CD1c-positive myeloid dendritic cell (primary cell): ENCODE results near the gene CDH4.

Experiments used
- DNase-seq: peaks from one replicate; pipeline ENCODE4 v3.0.0-alpha.2; 2016; ENCODE audit errors: extremely low spot score

CDH4 gene

DNA sequence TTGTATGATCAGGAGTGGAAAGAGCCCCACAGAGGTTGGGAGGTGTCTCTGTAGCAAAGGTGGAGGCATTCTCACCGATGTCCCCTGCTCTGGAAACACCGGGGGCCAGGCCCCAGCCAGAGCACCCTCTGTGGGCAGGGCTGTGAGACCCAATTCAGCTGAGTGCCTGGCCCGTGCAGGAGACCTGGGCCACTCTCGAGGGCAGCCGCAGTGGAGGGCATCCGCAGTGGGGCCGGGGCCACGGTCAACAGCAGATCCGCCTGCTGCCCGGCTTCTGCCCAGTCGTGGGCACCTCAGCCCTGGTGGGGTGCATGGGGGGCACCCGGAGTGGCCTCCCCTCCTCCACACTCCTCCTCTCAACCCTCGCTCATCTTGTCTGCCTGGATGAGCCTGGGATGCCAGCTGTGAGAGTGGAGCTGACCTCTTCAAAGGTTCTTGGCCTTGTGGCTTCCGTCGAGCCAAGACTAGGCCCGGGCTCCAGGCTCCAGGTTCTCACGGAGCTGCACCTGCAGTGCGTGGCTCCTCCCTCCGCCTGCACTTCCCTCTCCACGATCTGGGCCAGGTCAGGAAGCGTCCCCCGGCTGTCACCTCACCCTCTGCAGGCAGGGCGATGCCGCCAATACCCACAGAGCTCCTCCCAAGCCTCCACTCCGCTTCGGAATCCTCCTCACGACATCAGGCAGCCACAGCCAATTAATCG lies 678.9 kb downstream of the CDH4 start:
- DNase-seq = no peak

DNA sequence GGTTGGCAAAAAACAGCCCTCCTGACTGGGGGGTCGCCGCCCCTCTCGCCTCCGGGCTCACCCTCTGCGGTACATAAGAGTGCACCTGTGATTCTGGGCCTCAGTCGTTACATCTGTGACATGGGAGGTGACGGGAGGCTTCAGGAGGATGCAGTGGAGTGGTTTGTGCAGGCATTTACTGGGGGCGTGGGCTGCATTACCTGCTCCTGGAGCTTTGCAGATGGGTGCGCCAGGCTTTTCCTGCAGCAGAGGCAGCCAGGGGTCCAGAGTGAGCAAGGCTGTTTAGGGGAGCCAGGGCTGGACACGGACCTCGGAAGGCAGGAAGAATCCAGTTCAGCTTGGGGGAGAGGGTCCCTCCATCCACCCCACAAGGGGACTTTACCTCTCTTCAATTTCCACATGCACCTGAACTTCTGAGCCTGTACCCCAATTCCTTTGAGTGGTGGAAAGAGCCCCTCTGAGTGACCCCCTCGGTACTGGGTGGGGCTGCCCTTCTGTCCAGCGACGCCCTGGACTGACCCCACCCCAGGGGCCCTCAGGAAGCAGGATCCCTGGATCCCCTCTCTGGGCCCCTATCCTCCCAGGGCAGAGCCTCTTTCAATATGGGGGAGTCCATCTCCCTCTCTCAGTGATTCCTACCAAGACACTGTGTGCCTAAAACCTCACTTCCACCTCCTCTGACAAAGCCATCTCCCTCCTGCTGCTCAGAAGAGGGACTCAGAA lies 679.6 kb downstream of the CDH4 start:
- DNase-seq = no peak

DNA sequence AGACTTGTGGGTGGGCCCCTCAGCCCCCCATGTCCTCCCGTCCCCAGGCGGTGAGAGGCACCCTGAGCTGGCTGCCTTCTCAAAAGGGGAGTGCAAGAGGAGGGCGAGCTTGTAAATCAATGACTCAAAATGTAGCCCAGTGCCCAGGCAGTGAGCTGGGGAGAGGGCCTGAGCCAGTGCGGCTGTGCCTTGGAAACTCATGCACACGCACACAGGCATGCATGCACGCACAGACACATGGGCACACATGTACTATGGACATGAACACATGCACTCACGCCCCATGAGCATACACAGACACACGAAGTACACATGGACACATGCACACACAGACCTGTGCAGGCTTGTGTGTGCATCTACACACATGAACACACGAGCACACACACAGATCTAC lies 680.1 kb downstream of the CDH4 start:
- DNase-seq = no peak

DNA sequence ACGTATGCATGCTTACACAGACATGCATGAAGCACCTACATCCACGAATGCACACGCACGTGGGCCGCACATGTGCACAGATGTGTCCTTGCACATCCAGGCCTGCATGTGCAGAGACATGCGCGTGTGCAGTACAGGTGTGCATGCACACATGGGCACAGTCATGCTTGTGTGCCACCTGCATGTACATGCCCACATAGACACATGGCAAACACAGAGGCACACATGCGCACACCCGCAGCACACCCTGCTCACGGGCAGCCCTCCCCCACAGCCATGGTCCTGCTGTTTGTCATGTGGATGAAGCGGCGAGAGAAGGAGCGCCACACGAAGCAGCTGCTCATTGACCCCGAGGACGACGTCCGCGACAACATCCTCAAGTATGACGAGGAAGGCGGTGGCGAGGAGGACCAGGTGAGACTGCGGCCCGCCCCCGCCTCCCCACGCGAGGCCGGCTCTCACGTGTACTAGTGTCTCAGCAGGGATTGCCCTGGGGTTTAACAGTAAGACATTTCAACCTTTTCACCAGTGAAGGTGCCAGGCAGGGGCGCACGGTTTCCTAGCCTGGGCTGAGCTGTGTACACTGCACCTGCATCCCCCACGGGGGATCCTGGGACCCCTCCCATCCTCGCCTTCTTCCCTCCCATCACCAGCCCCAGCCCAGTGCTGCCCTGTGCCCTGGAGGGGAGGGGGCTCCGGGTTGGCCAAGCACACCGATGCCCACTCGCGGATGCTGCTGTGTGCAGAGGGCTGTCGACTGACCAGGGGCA lies 680.8 kb downstream of the CDH4 start:
- no peak for DNase-seq

DNA sequence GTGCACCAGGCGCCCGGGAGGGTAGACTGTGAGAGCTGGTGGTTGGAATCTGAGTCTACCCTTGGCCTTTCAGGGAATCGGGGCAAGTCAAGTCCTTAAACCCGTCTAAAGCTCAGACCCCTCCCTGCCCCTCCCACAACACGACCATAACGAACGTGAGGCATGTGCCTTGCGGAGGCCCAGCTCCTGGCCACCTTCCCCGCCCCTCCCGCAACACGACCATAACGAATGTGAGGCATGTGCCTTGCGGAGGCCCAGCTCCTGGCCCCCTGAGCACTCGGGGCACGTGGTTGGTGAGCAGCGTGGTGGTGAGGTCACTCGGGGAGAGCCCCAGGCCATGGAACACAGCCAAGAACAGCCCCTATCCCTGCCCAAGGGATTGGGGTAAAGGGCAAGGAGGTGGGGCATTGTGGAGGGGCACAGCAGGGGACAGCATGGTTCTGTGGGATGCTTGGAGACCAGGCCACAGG lies 681.5 kb downstream of the CDH4 start:
- DNase-seq = no peak

DNA sequence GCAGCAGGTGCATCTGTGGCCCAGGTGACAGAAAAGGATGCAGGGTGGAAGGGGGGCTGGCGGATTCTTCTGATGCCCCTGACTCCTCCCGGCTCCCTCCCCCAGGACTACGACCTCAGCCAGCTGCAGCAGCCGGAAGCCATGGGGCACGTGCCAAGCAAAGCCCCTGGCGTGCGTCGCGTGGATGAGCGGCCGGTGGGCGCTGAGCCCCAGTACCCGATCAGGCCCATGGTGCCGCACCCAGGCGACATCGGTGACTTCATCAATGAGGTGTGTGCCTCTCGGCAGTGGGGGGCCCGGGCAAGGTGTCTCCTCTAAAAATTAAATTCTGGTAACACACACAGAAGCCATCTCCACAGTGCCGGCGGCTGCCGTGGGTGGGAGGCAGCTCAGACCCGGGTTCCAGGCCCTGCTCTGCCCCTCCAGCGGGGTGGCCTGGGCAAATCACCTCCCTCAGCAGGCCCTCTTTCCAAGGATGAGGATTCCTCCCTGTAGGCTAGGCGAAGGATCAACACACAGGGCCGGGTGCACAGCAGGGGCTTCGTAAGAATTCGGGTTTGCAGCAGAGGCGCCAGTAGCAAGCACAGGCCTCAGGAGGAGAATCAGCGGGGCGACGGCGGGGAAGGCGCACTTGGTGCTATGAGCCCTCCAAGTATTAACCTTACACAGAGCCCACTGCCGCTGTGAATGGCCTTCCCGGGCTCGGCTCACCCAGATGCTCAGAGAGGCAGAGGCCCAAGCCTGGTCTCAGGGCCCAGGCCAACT lies 682.1 kb downstream of the CDH4 start:
- DNase-seq = no peak

DNA sequence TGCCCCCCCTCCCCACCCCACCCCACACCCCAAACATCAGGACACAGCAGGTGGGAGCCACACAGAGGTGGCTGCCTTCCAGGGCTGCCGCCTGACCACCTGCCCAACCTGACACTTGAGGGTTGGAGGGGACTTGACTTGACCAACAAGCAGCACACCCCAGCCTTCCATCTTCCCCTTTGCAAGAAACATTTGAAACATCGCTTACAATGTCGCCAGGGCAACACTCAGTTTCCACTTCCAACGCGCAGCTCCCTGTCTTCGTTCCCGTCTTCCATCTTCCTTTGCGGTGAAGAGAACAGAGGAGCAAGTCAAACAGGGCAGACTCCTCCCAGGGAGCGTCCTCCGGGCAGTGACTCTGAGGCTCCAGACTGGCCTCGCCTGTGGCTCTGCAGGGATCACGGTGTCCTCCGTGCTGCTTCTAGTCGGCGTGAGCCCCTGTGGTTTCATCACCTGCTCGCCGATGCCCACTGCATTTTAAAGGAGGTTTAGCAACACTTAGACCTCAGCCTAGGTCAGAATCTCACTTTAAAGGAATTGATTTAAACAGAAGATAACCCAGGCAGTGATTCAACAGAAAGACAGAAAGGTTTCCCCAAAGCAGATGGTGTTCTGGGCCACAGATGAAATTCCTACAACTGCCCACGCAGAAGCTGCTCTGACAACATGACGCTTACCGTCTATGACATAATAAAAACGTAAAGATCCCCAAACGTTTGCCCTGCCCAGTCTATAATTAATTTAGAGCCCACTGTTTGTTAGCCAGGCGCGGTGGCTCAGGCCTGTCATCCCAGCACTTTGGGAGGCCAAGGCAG lies 682.9 kb downstream of the CDH4 start:
- DNase-seq = no peak

DNA sequence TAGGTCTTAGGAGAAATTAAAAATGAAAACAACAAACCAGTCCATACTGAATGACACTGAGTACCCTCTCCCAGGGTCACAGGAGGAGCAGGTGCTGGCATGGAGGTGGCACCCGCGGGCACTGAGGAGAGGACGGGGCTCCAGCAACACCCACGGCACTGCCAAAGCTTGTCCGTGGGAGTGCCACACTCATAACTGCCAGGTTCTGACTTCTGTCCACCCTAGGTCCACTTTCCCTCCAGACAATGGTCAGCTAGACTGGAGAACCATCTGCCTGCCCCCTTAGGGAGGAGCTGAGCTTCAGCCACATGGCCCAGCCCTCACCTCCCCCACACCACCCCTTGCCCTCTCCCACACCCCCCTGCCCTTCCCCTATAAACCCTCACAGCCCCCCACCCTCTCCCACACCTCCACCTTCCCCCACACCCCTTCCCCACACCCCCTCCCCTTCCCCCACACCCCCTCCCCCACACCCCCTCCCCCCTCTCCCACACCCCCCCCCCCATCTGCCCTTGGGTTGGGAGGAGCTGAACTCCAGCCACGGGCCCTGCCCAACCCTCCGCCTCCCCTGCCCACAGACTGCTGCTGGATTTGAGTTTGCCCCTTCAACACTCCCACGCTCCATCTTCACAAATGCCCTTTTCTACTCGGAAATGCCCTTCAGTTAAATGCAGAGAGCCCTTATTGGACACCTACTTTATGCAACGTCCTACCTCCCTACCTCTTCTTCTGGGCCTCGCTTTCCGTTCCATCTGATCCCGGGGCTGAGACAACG lies 684.1 kb downstream of the CDH4 start:
- no peak for DNase-seq

DNA sequence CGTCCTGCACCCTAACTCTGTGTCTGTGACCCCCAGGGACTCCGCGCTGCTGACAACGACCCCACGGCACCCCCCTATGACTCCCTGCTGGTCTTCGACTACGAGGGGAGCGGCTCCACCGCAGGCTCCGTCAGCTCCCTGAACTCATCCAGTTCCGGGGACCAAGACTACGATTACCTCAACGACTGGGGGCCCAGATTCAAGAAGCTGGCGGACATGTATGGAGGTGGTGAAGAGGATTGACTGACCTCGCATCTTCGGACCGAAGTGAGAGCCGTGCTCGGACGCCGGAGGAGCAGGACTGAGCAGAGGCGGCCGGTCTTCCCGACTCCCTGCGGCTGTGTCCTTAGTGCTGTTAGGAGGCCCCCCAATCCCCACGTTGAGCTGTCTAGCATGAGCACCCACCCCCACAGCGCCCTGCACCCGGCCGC lies 684.7 kb downstream of the CDH4 start:
- DNase-seq = no peak

DNA sequence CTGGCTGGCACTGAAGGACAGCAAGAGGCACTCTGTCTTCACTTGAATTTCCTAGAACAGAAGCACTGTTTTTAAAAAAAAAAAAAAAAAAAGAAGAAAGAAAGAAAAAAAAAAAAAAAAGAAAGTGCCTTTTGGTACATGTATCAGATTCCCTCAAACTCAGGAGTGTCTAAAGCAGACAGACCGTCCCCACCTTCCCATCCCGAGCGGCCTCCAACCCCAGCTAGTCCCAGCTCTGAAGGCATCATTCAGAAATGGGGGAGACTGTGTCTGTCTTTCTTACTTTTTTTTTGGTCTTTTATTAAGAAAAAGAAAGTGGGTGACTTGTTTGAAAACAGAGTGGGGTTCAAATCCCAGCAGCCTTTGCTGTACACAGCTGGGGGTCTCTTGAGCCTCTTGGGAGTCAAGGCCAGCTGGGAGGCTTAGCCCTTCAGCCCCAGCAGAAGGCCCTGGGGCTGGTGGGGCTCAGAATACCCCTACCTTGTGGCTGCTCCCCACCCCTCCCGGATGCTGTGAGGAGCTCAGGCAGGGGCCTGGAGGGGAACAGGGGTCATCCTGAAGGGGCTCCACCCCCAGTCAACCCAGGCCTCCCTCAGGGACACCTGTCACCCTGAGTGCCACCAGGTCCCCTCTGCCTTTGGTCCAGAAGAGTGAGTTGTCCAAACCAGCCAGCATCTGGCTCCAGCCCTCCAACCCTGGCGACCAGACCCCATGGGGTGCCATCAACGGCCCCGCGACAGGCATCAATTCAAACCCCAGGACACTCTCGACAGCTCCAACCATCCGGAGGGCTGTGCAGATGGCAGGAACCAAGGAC lies 685.3 kb downstream of the CDH4 start:
- no peak for DNase-seq

DNA sequence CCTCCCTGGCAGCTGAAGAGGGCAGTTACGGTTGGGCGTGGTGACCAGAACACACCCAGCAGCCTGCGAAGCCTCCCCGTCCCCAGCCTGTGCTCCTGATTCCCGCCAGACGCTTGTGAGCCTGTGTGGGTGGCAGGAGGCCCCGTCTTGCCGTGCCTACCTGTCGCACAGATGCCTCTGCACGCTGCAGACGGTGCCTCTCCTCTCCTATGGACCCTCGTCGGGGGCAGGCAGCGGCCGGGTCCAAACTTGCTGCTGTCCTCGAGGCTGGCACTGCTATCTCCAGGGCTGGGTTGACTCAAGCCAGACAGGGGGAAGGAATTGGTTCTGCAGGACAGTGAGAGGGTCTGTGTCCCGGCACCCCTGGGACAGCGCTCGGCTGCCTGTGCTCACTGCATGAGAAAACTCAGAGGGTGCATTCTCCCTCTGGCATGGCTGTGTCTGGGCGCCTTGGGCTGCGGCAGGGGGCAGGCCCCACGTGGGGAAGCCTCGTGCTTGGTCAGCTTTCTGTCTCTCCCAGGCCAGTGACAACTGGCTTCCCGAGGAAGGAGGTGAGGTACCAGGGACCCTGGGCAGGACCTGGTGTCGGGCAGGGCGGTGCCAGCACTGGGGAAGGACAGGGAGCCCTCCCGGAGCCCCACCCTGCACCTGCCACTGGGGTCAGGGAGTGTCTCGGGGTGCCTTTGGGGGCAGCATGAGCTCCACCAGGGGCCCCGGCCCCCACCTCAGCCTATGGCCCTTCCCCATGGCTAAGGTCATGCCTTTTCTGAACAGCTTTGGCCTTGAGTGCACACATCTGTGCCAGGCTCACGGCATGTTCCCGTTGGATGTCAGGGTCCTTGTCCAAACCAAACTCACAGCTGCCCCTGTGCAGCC lies 686.1 kb downstream of the CDH4 start:
- no peak for DNase-seq

DNA sequence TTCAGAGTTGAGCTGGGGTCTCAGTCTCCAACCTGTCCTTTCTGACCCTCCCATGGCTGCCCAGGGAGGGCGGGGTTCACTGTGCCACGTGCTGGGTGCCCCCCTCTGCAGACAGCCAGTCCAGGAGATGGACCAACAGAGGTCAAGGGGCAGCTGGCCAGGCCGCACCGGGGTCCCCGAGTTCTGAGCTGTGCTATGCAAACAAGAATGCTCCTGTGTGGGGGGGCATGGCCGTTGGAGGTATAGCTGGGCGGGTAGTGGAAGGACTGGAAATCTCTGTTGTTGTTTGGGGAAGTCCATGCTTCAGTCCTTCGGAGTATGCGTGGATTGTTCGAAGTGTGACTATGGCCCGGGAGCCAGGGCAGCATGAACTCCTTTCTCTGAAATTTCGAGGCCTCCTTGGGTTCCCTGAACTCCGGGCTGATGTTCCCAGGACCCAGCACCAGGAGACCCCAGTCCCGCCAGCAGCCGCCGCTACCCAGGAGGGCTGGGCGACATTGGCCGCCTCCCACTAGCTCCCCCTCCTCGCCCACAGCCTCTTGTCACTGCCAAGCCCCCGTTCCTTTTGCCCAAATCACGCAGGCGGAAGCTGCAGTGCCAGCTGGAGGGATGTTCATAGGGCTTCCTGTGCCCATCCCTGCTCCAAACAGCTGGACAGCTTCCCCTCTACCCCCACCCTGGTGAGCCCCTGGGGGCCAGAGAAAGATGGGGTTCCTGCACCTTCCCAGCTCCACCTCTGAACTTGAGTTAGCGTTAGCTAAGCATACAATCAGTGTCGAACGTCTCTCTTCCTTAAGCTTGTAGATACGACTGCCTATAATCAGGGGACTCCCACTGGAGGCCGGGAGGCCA lies 687.0 kb downstream of the CDH4 start:
- DNase-seq = no peak

DNA sequence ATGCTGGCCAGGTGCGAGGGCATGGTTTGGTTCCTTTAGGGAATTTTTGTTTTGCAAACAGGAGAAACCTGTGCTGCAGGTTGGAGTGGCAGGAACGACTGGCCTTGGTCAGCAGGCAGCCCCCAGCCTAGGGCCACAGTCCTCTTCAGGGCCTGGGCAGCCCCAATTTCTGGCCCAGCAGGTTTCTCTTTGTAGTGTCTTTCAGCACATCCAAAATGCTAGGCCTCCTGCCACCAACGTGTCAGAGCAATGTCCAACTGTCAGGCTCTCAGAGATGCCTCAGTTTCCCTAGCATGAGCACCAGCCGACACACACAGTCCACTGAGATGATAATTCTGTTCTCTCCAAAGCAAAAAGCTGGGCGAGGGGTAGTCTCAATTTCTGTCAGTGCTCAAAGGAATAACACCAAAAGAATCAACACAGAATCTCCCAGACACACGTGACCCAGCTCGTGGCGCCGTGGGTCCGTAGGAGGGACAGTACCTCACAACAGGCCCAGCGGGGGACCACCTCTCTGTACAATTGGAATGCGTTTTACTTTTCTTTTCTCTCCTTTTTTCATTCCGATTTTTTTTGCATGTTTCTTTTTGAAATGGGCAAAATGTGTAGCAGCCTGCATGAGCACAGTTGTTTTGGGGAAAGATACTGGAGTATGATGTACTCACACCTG lies 687.8 kb downstream of the CDH4 start:
- no peak for DNase-seq

DNA sequence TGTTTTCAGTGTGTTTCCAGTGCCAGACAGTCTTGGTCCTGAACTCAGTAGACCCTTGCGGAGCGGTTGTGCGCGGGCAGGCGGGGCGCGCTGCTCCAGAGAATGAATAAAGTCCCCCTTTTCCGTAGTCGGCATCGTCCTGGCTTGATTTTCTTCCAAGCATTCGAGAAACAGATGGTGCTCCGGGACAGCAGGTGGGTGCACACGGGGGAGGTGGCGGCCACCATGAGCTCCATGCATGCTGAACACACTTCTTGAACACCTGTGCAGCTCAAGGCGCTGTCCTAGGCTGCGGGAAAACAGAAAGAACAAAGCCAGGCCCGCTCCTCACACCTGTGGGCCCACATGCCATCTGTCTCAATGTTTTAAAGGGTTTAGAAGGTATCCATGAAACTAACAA lies 688.4 kb downstream of the CDH4 start:
- no peak for DNase-seq

DNA sequence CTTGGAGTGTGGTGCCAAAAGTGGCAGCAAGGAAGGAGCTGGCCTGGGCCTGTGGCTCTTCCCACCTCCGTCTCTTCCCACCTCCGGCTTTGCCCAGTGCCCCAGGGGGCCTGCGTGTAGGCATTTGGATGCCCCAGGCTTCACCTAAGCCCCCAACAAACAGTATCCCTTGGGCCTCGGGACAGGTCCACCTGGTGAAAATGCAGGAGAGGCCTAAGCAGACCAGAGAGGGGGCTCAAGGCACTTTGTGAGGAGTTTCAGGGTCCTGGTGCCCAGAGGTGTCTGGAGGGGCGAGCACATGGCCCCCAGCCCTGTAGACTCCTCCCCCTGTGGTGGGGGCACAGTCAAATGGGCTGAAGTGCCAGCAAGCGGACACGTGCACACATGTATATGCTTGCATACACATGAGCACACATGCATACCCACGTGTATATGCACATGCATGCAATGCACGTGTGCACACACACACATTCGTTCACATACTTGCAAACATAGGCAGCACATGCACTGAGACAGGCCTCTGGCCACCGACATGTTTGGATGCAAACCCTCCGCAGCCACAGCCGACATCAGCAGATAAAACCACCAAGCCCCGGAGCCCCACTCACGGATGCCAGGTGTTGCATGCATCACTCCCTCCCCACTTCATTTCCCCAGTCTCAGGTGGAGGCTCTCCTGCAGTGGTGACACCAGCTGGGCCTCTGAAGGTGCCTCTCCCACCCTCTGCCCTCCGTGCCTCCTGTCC lies 689.1 kb downstream of the CDH4 start:
- DNase-seq = no peak

DNA sequence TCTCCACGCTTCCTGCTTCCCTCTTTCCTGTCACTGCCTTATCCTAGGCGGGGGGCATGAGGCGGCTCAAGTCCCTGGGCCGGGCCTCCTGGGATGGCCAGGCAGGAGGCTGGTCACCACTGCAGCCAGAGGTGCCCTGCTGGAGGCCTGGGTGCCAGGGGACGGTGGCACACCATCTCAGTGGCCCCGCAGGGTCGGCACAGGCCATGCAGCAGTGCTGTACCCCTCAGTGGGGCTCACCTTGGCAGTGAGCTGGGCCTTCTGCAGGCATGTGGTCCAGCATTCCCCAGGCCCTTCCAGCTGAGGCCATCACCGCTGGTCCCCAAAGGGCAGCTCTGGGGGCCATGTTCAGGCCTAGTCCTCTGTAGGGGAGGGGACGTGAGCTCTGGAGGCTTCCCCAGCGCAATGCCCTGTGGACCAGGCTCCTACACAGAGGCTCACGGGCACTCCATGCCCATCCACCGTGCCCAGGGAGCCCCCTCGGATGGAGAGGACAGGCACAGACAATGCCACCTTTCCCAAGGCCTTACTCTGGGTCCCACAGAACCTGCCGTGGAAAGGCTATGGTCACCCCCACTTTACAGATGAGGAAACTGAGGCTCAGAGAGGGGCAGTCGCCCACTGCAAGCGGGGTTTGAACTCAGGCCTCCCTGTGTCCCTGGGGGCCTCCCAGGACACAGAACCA lies 689.8 kb downstream of the CDH4 start:
- no peak for DNase-seq
